ENCODE data around the gene OLFML1.
A peak's percentile ranks its signal among the peaks of the same experiment; 100 is the strongest.

Gene OLFML1

GRCh38 chr11:7485186-7486097, at the start of gene OLFML1:
TSS of gene OLFML1 (plus strand) at chr11:7485506. CDS start at chr11:7485876, 370 bp downstream.
- TF ChIP-seq CTCF (IDR thresholded peaks at IDR 0.05; ENCODE audit: insufficient read depth, low read length, poor library complexity, severe bottlenecking) = no peak
- no peak within 1 kb of the TSS for H3K4me3 ChIP-seq (replicated peaks; ENCODE audit: low read depth, low read length)
- no peaks in the 10 kb centered on the region for H3K27me3 ChIP-seq (replicated peaks; ENCODE audit: control insufficient read depth, insufficient read depth, low read length)
- no peaks in the 10 kb centered on the region for H3K36me3 ChIP-seq (ENCODE audit: control insufficient read depth, insufficient read depth, low read length)
- no peak for DNase-seq (ENCODE audit: extremely low read depth, insufficient read length)

GRCh38 chr11:7436146-7436545, 49.2 kb upstream of the OLFML1 start:
- H3K36me3 ChIP-seq (ENCODE audit: control insufficient read depth, insufficient read depth, low read length) = no peaks in the 10 kb centered on the region
- DNase-seq (ENCODE audit: extremely low read depth, insufficient read length) = no peak
- H3K4me3 ChIP-seq (replicated peaks; ENCODE audit: low read depth, low read length) = no peak overlapping the region
- no peaks in the 10 kb centered on the region for H3K27me3 ChIP-seq (replicated peaks; ENCODE audit: control insufficient read depth, insufficient read depth, low read length)
- TF ChIP-seq CTCF (IDR thresholded peaks at IDR 0.05; ENCODE audit: insufficient read depth, low read length, poor library complexity, severe bottlenecking) = no peak

- H3K4me3 ChIP-seq (replicated peaks; ENCODE audit: low read depth, low read length) = no peak overlapping the region
Observed at GRCh38 chr11:7436657-7437056, 48.6 kb upstream of the OLFML1 start.

GRCh38 chr11:7437696-7438095, 47.6 kb upstream of the OLFML1 start:
- Histone ChIP-seq H3K36me3 (ENCODE audit: control insufficient read depth, insufficient read depth, low read length) (no peaks in the 10 kb centered on the region), H3K27me3 (replicated peaks; ENCODE audit: control insufficient read depth, insufficient read depth, low read length) (no peaks in the 10 kb centered on the region), H3K4me3 (replicated peaks; ENCODE audit: low read depth, low read length) (no peak overlapping the region)
- no peak for DNase-seq (ENCODE audit: extremely low read depth, insufficient read length)
- no peak for TF ChIP-seq CTCF (IDR thresholded peaks at IDR 0.05; ENCODE audit: insufficient read depth, low read length, poor library complexity, severe bottlenecking)

More at GRCh38 chr11:7436657-7437056, 48.6 kb upstream of the OLFML1 start:
- Histone ChIP-seq H3K36me3 (ENCODE audit: control insufficient read depth, insufficient read depth, low read length) (no peaks in the 10 kb centered on the region), H3K27me3 (replicated peaks; ENCODE audit: control insufficient read depth, insufficient read depth, low read length) (no peaks in the 10 kb centered on the region)
- DNase-seq (ENCODE audit: extremely low read depth, insufficient read length) = peak; percentile 48
- no peak for TF ChIP-seq CTCF (IDR thresholded peaks at IDR 0.05; ENCODE audit: insufficient read depth, low read length, poor library complexity, severe bottlenecking)

GRCh38 chr11:7439746-7440320, 45.5 kb upstream of the OLFML1 start:
- no peaks in the 10 kb centered on the region for H3K27me3 ChIP-seq (replicated peaks; ENCODE audit: control insufficient read depth, insufficient read depth, low read length)
- no peak overlapping the region for H3K4me3 ChIP-seq (replicated peaks; ENCODE audit: low read depth, low read length)
- H3K36me3 ChIP-seq (ENCODE audit: control insufficient read depth, insufficient read depth, low read length) = no peaks in the 10 kb centered on the region
- no peak for TF ChIP-seq CTCF (IDR thresholded peaks at IDR 0.05; ENCODE audit: insufficient read depth, low read length, poor library complexity, severe bottlenecking)
- DNase-seq (ENCODE audit: extremely low read depth, insufficient read length) = no peak
